BLaER1 treated with 17β-estradiol and CSF1 and Interleukin-3, amounts not matched to agents 10 nM and 100 nM (cell line): ENCODE results near the gene CCDC177.

Source experiments
- H3K27ac ChIP-seq, 11 experiments: shearing (Covaris generic); formaldehyde crosslinking; 2 replicates each; pipeline ENCODE4 v1.8.1; 2022
- H3K27me3 ChIP-seq, 11 experiments: shearing (Covaris generic); formaldehyde crosslinking; 2 replicates each; pipeline ENCODE4 v1.8.1; 2022
- H3K36me3 ChIP-seq, 11 experiments: shearing (Covaris generic); formaldehyde crosslinking; 2 replicates each; pipeline ENCODE4 v1.8.1; 2022
- H3K4me1 ChIP-seq, 10 experiments: shearing (Covaris generic); formaldehyde crosslinking; 2 replicates each; pipeline ENCODE4 v1.8.1; 2022
- H3K4me2 ChIP-seq, 11 experiments: shearing (Covaris generic); formaldehyde crosslinking; 2 replicates each; pipeline ENCODE4 v1.8.1; 2022
- H3K4me3 ChIP-seq, 10 experiments: shearing (Covaris generic); formaldehyde crosslinking; 2 replicates each; pipeline ENCODE4 v1.8.1; 2022
- H3K9ac ChIP-seq, 11 experiments: shearing (Covaris generic); formaldehyde crosslinking; 2 replicates each; pipeline ENCODE4 v1.8.1; 2022
- H3K9me3 ChIP-seq, 11 experiments: shearing (Covaris generic); formaldehyde crosslinking; replicated peaks in 1 of 11; 2 replicates each; pipeline ENCODE4 v1.8.1; 2022
- H4K20me1 ChIP-seq, 11 experiments: shearing (Covaris generic); formaldehyde crosslinking; 2 replicates each; pipeline ENCODE4 v1.8.1; 2022
- Cebpa-rat ChIP-seq, 11 experiments: shearing (Covaris generic); IDR thresholded peaks; 2 replicates each; pipeline ENCODE4 v1.8.1; 2022

CCDC177 gene

GRCh38 chr14:69525896-69526295, 48.8 kb downstream of the CCDC177 start:
- no peaks in the 10 kb centered on the region for H3K9me3 ChIP-seq
- no peak overlapping the region for H3K9ac ChIP-seq
- no peaks in the 10 kb centered on the region for H3K27me3 ChIP-seq
- H3K4me3 ChIP-seq, result no peak overlapping the region
- no peak overlapping the region for H3K27ac ChIP-seq
- no peak overlapping the region for H3K4me2 ChIP-seq
- 0 out of 20 replicates have a peak, but pooled peaks cover 0 to 6% (median 0%) of the 10 kb centered on the region in 10 experiments for H3K4me1 ChIP-seq
- H3K36me3 ChIP-seq, result no peaks in the 10 kb centered on the region
- TF ChIP-seq Cebpa-rat (IDR thresholded peaks at IDR 0.05), result no peak
- no peaks in the 10 kb centered on the region; a peak in 1 of 22 replicates for H4K20me1 ChIP-seq

- H3K4me2 ChIP-seq, result no peak overlapping the region
- no peak overlapping the region for H3K4me3 ChIP-seq
- H3K9me3 ChIP-seq, result no peaks in the 10 kb centered on the region
- no peaks in the 10 kb centered on the region for H3K36me3 ChIP-seq
- no peaks in the 10 kb centered on the region for H3K27me3 ChIP-seq
- TF ChIP-seq Cebpa-rat (IDR thresholded peaks at IDR 0.05), result no peak
- H3K9ac ChIP-seq, result no peak overlapping the region
- 0 out of 20 replicates have a peak, but pooled peaks cover 0 to 6% (median 0%) of the 10 kb centered on the region in 10 experiments for H3K4me1 ChIP-seq
- H4K20me1 ChIP-seq, result no peaks in the 10 kb centered on the region
- H3K27ac ChIP-seq, result no peak overlapping the region
These were observed 52.6 kb downstream of the CCDC177 start for GRCh38 chr14:69522026-69522425.
